GM19438 (cell line): ENCODE measurements around the gene DCD.
A peak's percentile ranks its signal among the peaks of the same experiment; 100 is the strongest.

Experiments used
- ATAC-seq: cut with Tn5 transposase; IDR thresholded peaks from one replicate; pipeline ENCODE4 v1.9.1; 2021; ENCODE audit warnings: low read depth; ENCODE audit not compliant: unreplicated experiment

The DCD gene

DNA sequence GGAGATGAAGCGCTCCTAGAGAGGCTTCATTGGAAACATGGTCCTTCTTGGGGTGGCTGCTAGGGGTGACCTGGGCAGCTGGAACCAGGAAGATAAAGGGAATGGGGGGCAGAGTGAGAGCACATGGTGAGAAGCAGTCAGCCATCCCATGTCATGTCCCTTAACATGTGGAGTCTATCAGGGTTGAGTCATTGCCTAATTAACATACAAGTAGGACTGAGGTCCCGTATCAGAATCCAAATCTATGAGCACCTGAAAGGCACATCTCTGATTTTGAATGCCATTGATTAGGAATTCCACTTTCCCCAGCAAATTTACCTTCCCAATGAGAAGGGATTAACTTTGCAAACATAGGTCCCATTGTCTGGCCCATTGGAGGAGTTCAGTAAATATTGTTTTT is 39.4 kb downstream of the DCD start:
- ATAC-seq: no peak

DNA sequence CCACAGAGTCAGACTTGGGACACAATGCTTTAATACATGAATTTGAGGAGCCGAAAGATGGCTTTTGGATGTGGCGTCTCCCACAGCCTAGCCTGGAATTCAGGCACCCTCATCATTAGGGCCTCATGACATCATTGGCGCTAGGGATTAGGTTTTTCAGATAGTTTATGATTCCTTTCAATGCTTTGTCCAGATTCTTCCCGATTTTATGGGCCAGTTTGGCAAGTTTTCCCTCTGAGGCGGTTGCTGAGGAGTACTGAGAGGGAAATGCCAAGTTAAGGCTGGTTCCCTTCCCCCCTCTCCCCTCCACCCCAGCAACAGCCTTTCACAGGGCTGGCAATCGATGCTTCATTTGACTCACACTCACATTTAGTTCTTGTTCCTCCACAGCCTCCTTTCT is 40.0 kb downstream of the DCD start:
- no peak for ATAC-seq

DNA sequence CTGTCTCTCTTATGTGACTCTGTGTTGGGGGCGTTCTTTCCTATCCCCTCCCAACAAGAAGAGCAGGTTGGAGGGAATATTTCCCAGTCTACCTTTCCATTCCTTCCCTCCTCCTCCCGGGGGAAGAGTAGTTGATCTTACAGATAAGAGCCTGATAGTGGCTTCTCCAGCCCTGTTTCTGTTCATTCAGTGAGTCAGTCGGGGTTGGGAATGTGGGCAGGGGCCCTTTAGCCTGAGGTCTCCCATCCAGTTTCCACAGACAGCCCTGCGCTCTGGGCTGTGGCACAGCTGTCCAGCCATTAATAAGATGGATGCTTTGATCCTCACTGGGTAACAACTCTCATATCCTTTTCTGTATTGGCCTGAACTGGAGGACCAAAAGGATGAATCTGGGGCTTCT is 41.6 kb downstream of the DCD start:
- ATAC-seq: no peak

GRCh38 chr12:54605138-54605970 is 42.8 kb downstream of the DCD start:
- no peak for ATAC-seq

DNA sequence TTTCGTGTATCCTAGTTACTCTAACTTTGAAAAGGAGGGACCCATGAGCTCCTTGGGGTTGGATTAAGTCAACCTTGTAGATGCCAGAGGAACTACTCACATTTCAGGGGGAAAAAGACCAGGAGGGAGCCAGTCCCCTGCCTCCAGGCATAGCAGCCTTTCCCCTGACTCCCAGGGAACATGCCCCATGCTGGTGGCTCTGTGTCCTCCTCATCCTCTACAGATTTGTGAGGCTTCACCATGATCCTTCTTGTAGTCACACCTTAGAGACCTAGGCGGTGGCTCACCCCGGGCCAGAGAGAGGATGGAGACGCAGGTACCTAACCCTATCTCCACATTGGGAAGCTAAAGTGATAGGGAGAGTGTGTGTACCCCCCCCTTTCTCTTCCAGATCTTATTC is 43.7 kb downstream of the DCD start:
- ATAC-seq: no peak

GRCh38 chr12:54603872-54604271 is 44.3 kb downstream of the DCD start:
- ATAC-seq: no peak

GRCh38 chr12:54603173-54603814 is 44.9 kb downstream of the DCD start:
- ATAC-seq: peak; percentile 93

DNA sequence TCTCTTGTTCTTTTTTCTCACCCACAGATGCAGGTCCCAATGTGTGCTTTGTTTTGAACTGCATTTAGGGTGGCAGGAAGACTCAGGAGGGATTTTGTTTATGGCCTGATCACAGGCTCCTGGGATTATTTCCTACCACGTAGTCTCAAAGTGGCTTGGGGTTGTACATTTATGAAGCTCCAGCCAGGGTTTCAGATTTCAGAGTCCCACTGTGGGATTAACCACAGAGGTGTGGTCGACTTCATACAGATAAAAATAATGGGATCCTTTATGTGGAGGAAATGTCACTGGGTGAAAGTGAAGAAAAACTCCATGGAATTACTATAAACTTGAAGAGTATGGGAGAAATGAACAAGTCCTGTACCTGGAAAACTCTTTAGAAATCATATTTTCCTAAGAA is 45.5 kb downstream of the DCD start:
- no peak for ATAC-seq

GRCh38 chr12:54601841-54602240 is 46.3 kb downstream of the DCD start:
- ATAC-seq: no peak

- ATAC-seq: no peak
These were observed 49.2 kb downstream of the DCD start for GRCh38 chr12:54598970-54599369.

- ATAC-seq: no peak
These were observed 51.6 kb downstream of the DCD start for GRCh38 chr12:54596526-54596946.

GRCh38 chr12:54595471-54595870 is 52.7 kb downstream of the DCD start:
- no peak for ATAC-seq
